Neuronal stem cell (in vitro differentiated cells): ENCODE results near the gene FMN1.

Experiments used
- DNase-seq: peaks from one replicate; pipeline ENCODE4 v3.0.0-alpha.2; 2013; ENCODE audit warnings: low spot score
- H2AFZ ChIP-seq: one replicate; pipeline ENCODE4 v1.6.1; 2013; ENCODE audit warnings: mild to moderate bottlenecking, low read length, inconsistent platforms
- H2AK5ac ChIP-seq: 2 replicates; pipeline ENCODE4 v1.6.1; 2013; ENCODE audit warnings: low read depth, mild to moderate bottlenecking, inconsistent platforms, low read length, moderate library complexity, mixed read lengths
- H2BK120ac ChIP-seq: 2 replicates; pipeline ENCODE4 v1.6.1; 2013; ENCODE audit warnings: low read depth, mild to moderate bottlenecking, inconsistent platforms, low read length, moderate library complexity, mixed read lengths
- H2BK12ac ChIP-seq: one replicate; pipeline ENCODE4 v1.6.1; 2013; ENCODE audit warnings: low read length, inconsistent platforms
- H2BK15ac ChIP-seq: 2 replicates; pipeline ENCODE4 v1.6.1; 2013; ENCODE audit warnings: mild to moderate bottlenecking, low read length, inconsistent platforms, mixed read lengths
- H2BK5ac ChIP-seq: one replicate; pipeline ENCODE4 v1.6.1; 2013; ENCODE audit warnings: inconsistent platforms, mild to moderate bottlenecking, low read length, moderate library complexity
- H3K14ac ChIP-seq: one replicate; pipeline ENCODE4 v1.6.1; 2013; ENCODE audit warnings: low read length, inconsistent platforms
- H3K18ac ChIP-seq: 2 replicates; pipeline ENCODE4 v1.6.1; 2013; ENCODE audit warnings: low read length, inconsistent platforms
- H3K23ac ChIP-seq: 2 replicates; pipeline ENCODE4 v1.6.1; 2013; ENCODE audit warnings: low read depth, mild to moderate bottlenecking, mixed read lengths, low read length, inconsistent platforms; ENCODE audit not compliant: poor library complexity
- H3K27ac ChIP-seq: replicated peaks from 3 replicates; pipeline ENCODE4 v1.5.1; 2013; ENCODE audit warnings: low read length, inconsistent platforms
- H3K27me3 ChIP-seq, 3 experiments: 2 replicates each; pipeline ENCODE4 v1.6.1; 2013; ENCODE audit warnings: low read length in 3 of 3, mild to moderate bottlenecking in 2 of 3, inconsistent platforms in 1 of 3, low read depth in 1 of 3, mixed read lengths in 1 of 3, moderate library complexity in 1 of 3; ENCODE audit not compliant: control insufficient read depth in 3 of 3, insufficient read depth in 3 of 3
- H3K36me3 ChIP-seq, 2 donors: replicated peaks in 1 of 2; 2 replicates each; pipeline ENCODE4 v1.6.1; 2013; ENCODE audit warnings: low read length in 2 of 2; ENCODE audit not compliant: control insufficient read depth in 2 of 2, insufficient read depth in 2 of 2
- H3K4ac ChIP-seq: 2 replicates; pipeline ENCODE4 v1.6.1; 2013; ENCODE audit warnings: inconsistent platforms, mild to moderate bottlenecking, low read length, moderate library complexity
- H3K4me1 ChIP-seq, 2 donors: 1 replicate in 1 of 2; 2 replicates in 1 of 2; pipeline ENCODE4 v1.6.1; 2013; ENCODE audit warnings: low read length in 2 of 2, low read depth in 1 of 2; ENCODE audit not compliant: control insufficient read depth in 2 of 2, insufficient read depth in 1 of 2
- H3K4me2 ChIP-seq: one replicate; pipeline ENCODE4 v1.6.1; 2013; ENCODE audit warnings: mild to moderate bottlenecking, low read length, inconsistent platforms; ENCODE audit not compliant: insufficient read depth, poor library complexity, severe bottlenecking
- H3K4me3 ChIP-seq, 2 donors: 2 replicates each; pipeline ENCODE4 v1.5.1; 2013; ENCODE audit warnings: low read length in 2 of 2, mild to moderate bottlenecking in 2 of 2, inconsistent platforms in 1 of 2, moderate library complexity in 1 of 2
- H3K79me1 ChIP-seq: one replicate; pipeline ENCODE4 v1.6.1; 2013; ENCODE audit warnings: low read depth, mild to moderate bottlenecking, inconsistent platforms, low read length, moderate library complexity
- H3K9ac ChIP-seq: one replicate; pipeline ENCODE4 v1.6.1; 2013; ENCODE audit warnings: mild to moderate bottlenecking, low read depth, low read length, inconsistent platforms; ENCODE audit not compliant: poor library complexity
- H3K9me3 ChIP-seq, 2 donors: replicated peaks in 1 of 2; 2 replicates each; pipeline versions ENCODE3 to v1.6.1; 2013; ENCODE audit warnings: low read length in 2 of 2, mild to moderate bottlenecking in 2 of 2, inconsistent platforms in 1 of 2, low read depth in 1 of 2, mixed read lengths in 1 of 2, moderate library complexity in 1 of 2; ENCODE audit not compliant: control insufficient read depth in 2 of 2, insufficient read depth in 1 of 2
- H4K8ac ChIP-seq: one replicate; pipeline ENCODE4 v1.6.1; 2013; ENCODE audit warnings: low read depth, mild to moderate bottlenecking, inconsistent platforms, low read length, moderate library complexity
- H4K91ac ChIP-seq: one replicate; pipeline ENCODE4 v1.6.1; 2013; ENCODE audit warnings: low read length, low read depth, mild to moderate bottlenecking, inconsistent platforms; ENCODE audit not compliant: poor library complexity
- WGBS, 2 donors: extraction: QIAGEN DNeasy Blood & Tissue Kit; methylation state at CpG; one replicate each; pipeline ENCODE4 v1.1.7; 2013; ENCODE audit warnings: missing lambda C conversion rate in 2 of 2, mixed read lengths in 1 of 2; ENCODE audit not compliant: insufficient read length in 2 of 2, insufficient replicate concordance in 1 of 2; ENCODE audit errors: extremely low coverage in 2 of 2; 5-methylcytosine and 5-hydroxymethylcytosine counted together

The FMN1 gene

GRCh38 chr15:33124811-33125210, 69.7 kb downstream of the FMN1 start:
- H3K79me1 ChIP-seq = no peaks in the 10 kb centered on the region
- no peak overlapping the region for H2AFZ ChIP-seq
- no peaks in the 10 kb centered on the region for H3K27me3 ChIP-seq
- peaks cover 3 to 6% of the 10 kb centered on the region in 2 donors for H3K9me3 ChIP-seq
- H3K9ac ChIP-seq = no peak overlapping the region
- H3K4me1 ChIP-seq = no peaks in the 10 kb centered on the region
- H3K23ac ChIP-seq = no peak overlapping the region
- H4K8ac ChIP-seq = no peak overlapping the region
- no peak overlapping the region for H2BK15ac ChIP-seq
- H2BK5ac ChIP-seq = no peak overlapping the region
- H2BK120ac ChIP-seq = no peak overlapping the region
- no peak overlapping the region for H3K14ac ChIP-seq
- no peak for DNase-seq
- no peak overlapping the region for H4K91ac ChIP-seq
- H2BK12ac ChIP-seq = no peak overlapping the region
- H3K4ac ChIP-seq = no peak overlapping the region
- no CpG with 5 or more reads among the region's 4 CpGs for WGBS, 2 donors
- no peak overlapping the region for H3K4me2 ChIP-seq
- H2AK5ac ChIP-seq = no peak overlapping the region
- no peaks in the 10 kb centered on the region for H3K36me3 ChIP-seq
- no peak overlapping the region for H3K18ac ChIP-seq
- H3K27ac ChIP-seq = no peak overlapping the region
- no peak overlapping the region for H3K4me3 ChIP-seq

DNA sequence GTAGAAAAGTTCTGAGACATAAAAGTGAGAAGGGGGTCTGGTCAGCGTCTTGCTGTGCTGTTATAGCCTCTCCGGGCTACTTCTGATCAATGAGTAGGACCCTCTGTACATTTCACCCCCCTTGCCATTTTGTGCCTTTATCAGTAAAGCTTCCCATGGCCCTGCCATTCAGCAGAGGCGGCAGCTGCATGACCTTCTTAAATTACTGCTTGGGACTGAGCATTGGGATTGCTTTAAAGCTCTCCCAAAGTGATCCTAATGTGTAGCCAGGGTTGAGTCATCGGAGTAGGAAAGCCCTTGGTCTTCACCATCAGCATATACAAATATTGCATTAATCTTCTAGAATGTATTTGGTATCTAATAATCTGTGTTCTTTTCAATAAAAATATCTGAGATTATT, 70.2 kb downstream of the FMN1 start:
- Histone ChIP-seq H3K9ac (no peak overlapping the region), H3K27ac (no peak overlapping the region), H2BK15ac (no peak overlapping the region), H2AFZ (no peak overlapping the region), H3K23ac (no peak overlapping the region), H3K4ac (no peak overlapping the region), H2BK120ac (no peak overlapping the region), H2BK12ac (no peak overlapping the region), H2BK5ac (no peak overlapping the region), H3K14ac (no peak overlapping the region), H3K4me3 (no peak overlapping the region), H3K79me1 (no peaks in the 10 kb centered on the region), H3K36me3 (no peaks in the 10 kb centered on the region), H4K91ac (no peak overlapping the region), H3K4me1 (no peaks in the 10 kb centered on the region), H4K8ac (no peak overlapping the region), H2AK5ac (no peak overlapping the region), H3K9me3 (peaks cover 3 to 6% of the 10 kb centered on the region in 2 donors), H3K4me2 (no peak overlapping the region), H3K18ac (no peak overlapping the region), H3K27me3 (no peaks in the 10 kb centered on the region)
- no peak for DNase-seq
- no CpG with 5 or more reads among the region's 4 CpGs for WGBS, 2 donors

GRCh38 chr15:33119865-33120264, 74.6 kb downstream of the FMN1 start:
- no peak overlapping the region for H3K14ac ChIP-seq
- no peak overlapping the region for H3K4ac ChIP-seq
- no peaks in the 10 kb centered on the region for H3K27me3 ChIP-seq
- H4K91ac ChIP-seq = no peak overlapping the region
- no peak overlapping the region for H2AK5ac ChIP-seq
- no peak overlapping the region for H3K4me2 ChIP-seq
- H3K9ac ChIP-seq = no peak overlapping the region
- no peak overlapping the region for H4K8ac ChIP-seq
- no peaks in the 10 kb centered on the region for H3K36me3 ChIP-seq
- no peak overlapping the region for H3K23ac ChIP-seq
- no peak overlapping the region for H2BK15ac ChIP-seq
- no peak overlapping the region for H3K27ac ChIP-seq
- H2AFZ ChIP-seq = no peak overlapping the region
- no peak overlapping the region for H3K4me3 ChIP-seq
- no CpG with 5 or more reads among the region's 4 CpGs for WGBS, 2 donors
- H2BK12ac ChIP-seq = no peak overlapping the region
- DNase-seq = no peak
- no peaks in the 10 kb centered on the region for H3K4me1 ChIP-seq
- H2BK120ac ChIP-seq = no peak overlapping the region
- no peaks in the 10 kb centered on the region for H3K79me1 ChIP-seq
- no peaks in the 10 kb centered on the region for H3K9me3 ChIP-seq
- no peak overlapping the region for H2BK5ac ChIP-seq
- no peak overlapping the region for H3K18ac ChIP-seq

DNA sequence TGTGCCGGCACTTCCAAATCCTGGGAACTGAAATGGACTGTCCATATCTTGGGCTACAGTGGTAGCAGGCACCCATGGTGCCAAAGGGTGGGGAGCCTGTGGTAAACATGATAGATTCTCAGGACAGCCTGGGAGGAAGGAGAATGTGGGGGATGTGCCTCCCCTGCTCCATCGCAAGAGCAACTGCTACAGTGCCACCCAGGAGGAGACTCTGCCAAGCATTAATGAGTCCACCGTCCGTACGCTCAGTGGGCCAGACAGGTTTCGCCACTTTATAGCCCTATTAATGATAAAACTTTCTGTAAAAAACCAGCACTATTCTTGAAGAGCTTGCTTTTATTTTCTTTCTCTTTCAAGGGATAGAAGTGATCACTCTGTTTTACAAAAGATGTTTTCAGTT, 75.2 kb downstream of the FMN1 start:
- H3K4me1 ChIP-seq = no peaks in the 10 kb centered on the region
- no peak overlapping the region for H3K4me3 ChIP-seq
- H2AK5ac ChIP-seq = no peak overlapping the region
- H3K27ac ChIP-seq = no peak overlapping the region
- H4K8ac ChIP-seq = no peak overlapping the region
- no peaks in the 10 kb centered on the region for H3K36me3 ChIP-seq
- H4K91ac ChIP-seq = no peak overlapping the region
- no peak overlapping the region for H3K4me2 ChIP-seq
- no peak for DNase-seq
- H3K14ac ChIP-seq = no peak overlapping the region
- H3K18ac ChIP-seq = no peak overlapping the region
- H2BK12ac ChIP-seq = no peak overlapping the region
- H2BK120ac ChIP-seq = no peak overlapping the region
- no peak overlapping the region for H2BK15ac ChIP-seq
- no peak overlapping the region for H3K4ac ChIP-seq
- no peaks in the 10 kb centered on the region for H3K27me3 ChIP-seq
- peak overlapping the region; percentile 62 for H2AFZ ChIP-seq
- H3K9me3 ChIP-seq = no peaks in the 10 kb centered on the region
- no CpG with 5 or more reads among the region's 6 CpGs for WGBS, 2 donors
- no peaks in the 10 kb centered on the region for H3K79me1 ChIP-seq
- H3K23ac ChIP-seq = no peak overlapping the region
- H2BK5ac ChIP-seq = no peak overlapping the region
- H3K9ac ChIP-seq = no peak overlapping the region
